Dendritic cell treated with granulocyte-macrophage colony-stimulating factor and Interleukin-4, amounts not matched to agents 40 ng/mL and 50 ng/mL, for 4 days (primary cell): ENCODE measurements around the gene CENPQ.
"Not testable (repeated sequence)": the region's sequence is repeated elsewhere in the genome, so short reads cannot be mapped to it uniquely, and the experiment has no call there.

Experiments
- H3K27ac Mint-ChIP-seq: one replicate; pipeline ENCODE4 v1.8.0; 2022; ENCODE audit warnings: mild to moderate bottlenecking, mixed read lengths
- H3K27me3 Mint-ChIP-seq: one replicate; pipeline ENCODE4 v1.8.0; 2022; ENCODE audit warnings: mild to moderate bottlenecking, mixed read lengths
- H3K36me3 Mint-ChIP-seq: one replicate; pipeline ENCODE4 v1.8.0; 2022; ENCODE audit warnings: low read depth, mixed read lengths
- H3K4me1 Mint-ChIP-seq: one replicate; pipeline ENCODE4 v1.8.0; 2022; ENCODE audit warnings: low read depth, mixed read lengths
- H3K4me3 Mint-ChIP-seq: one replicate; pipeline ENCODE4 v1.8.0; 2022; ENCODE audit warnings: mild to moderate bottlenecking, moderate library complexity, mixed read lengths
- H3K9me3 Mint-ChIP-seq: one replicate; pipeline ENCODE4 v1.8.0; 2022; ENCODE audit warnings: mixed read lengths
- intact Hi-C: fragments of 100-400 bp; cut with micrococcal nuclease; formaldehyde crosslinking; loops from one replicate; pipeline ENCODE4 v1.15.0; 2022

Gene CENPQ

GRCh38 chr6:49476564-49476963 lies 13.4 kb downstream of the CENPQ start:
- intact Hi-C loops, H3K9me3 Mint-ChIP-seq, H3K27me3 Mint-ChIP-seq, H3K4me1 Mint-ChIP-seq, H3K27ac Mint-ChIP-seq, H3K4me3 Mint-ChIP-seq: not testable (repeated sequence)
- H3K36me3 Mint-ChIP-seq: peaks cover 43% of the 10 kb centered on the region

DNA sequence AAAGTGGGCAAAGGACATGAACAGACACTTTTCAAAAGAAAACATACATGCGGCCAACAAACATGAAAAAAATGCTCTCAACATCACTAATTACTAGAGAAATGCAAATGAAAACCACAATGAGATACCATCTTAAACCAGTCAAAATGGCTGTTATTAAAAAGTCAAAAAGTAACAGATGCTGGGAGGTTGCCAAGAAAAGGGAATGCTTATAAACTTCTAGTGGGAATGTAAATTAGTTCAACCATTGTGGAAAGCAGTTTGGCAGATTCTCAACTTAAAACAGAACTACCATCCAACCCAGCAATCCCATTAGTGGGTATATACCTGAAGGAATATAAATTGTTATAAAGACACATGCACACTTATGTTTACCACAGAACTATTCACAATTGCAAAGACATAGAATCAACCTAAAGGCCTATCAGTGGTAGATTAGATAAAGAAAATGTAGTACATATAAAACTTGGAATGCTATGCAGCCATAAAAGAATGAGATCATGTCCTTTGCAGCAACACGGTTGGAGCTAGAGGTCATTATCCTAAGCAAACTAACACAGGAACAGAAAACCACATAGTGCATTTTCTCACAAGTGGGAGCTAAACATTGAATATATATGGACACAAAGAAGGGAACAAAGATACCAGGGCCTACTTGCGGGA lies 16.3 kb downstream of the CENPQ start:
- intact Hi-C loops: no loop called here
- no peaks in the 10 kb centered on the region for H3K27me3 Mint-ChIP-seq
- no peaks in the 10 kb centered on the region for H3K4me1 Mint-ChIP-seq
- no peaks in the 10 kb centered on the region for H3K9me3 Mint-ChIP-seq
- H3K27ac Mint-ChIP-seq: no peak overlapping the region
- no peak overlapping the region for H3K4me3 Mint-ChIP-seq
- H3K36me3 Mint-ChIP-seq: peaks cover 34% of the 10 kb centered on the region

DNA sequence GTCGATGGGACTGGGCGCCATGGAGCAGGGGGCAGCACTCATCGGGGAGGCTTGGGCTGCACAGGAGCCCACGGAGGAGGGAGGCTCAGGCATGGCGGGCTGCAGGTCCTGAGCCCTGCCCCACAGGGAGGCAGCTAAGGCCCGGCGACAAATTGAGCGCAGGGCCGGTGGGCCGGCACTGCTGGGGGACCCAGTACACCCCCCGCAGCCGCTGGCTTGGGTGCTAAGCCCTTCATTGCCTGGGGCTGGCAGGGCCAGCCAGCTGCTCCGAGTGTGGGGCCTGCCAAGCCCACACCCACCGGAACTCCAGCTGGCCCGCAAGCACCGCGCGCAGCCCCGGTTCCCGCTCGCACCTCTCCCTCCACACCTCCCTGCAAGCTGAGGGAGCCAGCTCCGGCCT lies 18.7 kb downstream of the CENPQ start:
- H3K4me1 Mint-ChIP-seq, H3K9me3 Mint-ChIP-seq, H3K27me3 Mint-ChIP-seq, H3K27ac Mint-ChIP-seq, H3K4me3 Mint-ChIP-seq, intact Hi-C loops: not testable (repeated sequence)
- H3K36me3 Mint-ChIP-seq: peaks cover 30% of the 10 kb centered on the region

GRCh38 chr6:49483380-49483779 lies 20.2 kb downstream of the CENPQ start:
- H3K27ac Mint-ChIP-seq, intact Hi-C loops, H3K9me3 Mint-ChIP-seq, H3K27me3 Mint-ChIP-seq, H3K4me1 Mint-ChIP-seq, H3K4me3 Mint-ChIP-seq: not testable (repeated sequence)
- peaks cover 38% of the 10 kb centered on the region for H3K36me3 Mint-ChIP-seq

- Mint-ChIP-seq H3K4me1 (no peaks in the 10 kb centered on the region), H3K27ac (no peak overlapping the region), H3K4me3 (no peak overlapping the region), H3K36me3 (peaks cover 30% of the 10 kb centered on the region), H3K27me3 (no peaks in the 10 kb centered on the region), H3K9me3 (no peaks in the 10 kb centered on the region)
- intact Hi-C loops: no loop called here
These were observed 27.5 kb downstream of the CENPQ start for GRCh38 chr6:49490633-49491032.

- intact Hi-C loops: no loop called here
- H3K27me3 Mint-ChIP-seq: no peaks in the 10 kb centered on the region
- no peaks in the 10 kb centered on the region for H3K9me3 Mint-ChIP-seq
- H3K27ac Mint-ChIP-seq: no peak overlapping the region
- no peaks in the 10 kb centered on the region for H3K4me1 Mint-ChIP-seq
- H3K36me3 Mint-ChIP-seq: no peaks in the 10 kb centered on the region
- H3K4me3 Mint-ChIP-seq: no peak overlapping the region
These were observed 34.1 kb downstream of the CENPQ start for GRCh38 chr6:49497304-49497703.

DNA sequence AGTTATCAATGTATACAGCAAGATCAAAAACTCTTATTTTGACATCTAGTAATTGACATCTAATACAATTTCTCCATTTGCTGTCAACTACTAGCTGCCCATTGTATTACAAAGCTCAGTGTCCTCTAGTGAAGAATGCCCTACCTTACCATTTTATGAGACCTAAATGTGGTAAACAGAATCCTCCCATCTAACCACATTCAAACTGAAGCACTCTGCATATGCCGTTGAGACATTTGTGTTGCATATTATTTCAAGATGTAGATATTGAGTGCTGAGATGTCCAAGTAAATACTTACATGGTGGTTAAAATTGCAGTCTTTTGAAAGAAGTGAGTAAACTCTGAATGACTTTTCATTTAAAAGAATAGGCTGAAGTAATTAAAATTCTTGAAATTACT lies 36.0 kb downstream of the CENPQ start:
- no peak overlapping the region for H3K4me3 Mint-ChIP-seq
- intact Hi-C loops: no loop called here
- H3K27ac Mint-ChIP-seq: no peak overlapping the region
- H3K27me3 Mint-ChIP-seq: no peaks in the 10 kb centered on the region
- H3K36me3 Mint-ChIP-seq: no peaks in the 10 kb centered on the region
- no peaks in the 10 kb centered on the region for H3K9me3 Mint-ChIP-seq
- no peaks in the 10 kb centered on the region for H3K4me1 Mint-ChIP-seq

DNA sequence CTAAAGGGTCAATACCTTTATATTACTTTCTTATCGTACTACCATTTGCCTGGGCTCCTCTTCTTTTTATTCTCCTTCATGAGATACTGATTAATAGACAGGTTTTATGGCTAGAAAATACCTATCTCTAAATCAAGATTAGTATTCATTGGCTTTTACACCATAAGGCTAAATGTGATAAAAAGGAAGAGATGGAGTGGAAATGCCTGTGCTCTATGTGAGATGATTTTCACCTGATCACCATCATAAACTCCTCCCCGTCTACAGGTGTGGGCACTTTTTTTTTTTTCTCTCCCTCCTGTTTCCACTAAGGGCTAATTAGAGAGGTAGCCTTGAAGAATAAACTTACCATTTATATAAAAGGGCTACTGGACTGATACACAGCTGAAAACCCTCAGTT lies 36.5 kb downstream of the CENPQ start, which contains the start of gene GLYATL3:
GLYATL3 (plus strand) TSS at position 301 of the 400 bp plus-strand sequence. CDS start 12,068 bp downstream, outside the sequence.
- no peaks in the 10 kb centered on the region for H3K9me3 Mint-ChIP-seq
- intact Hi-C loops: no loop called here
- no peak within 1 kb of the TSS for H3K27ac Mint-ChIP-seq
- no peaks in the 10 kb centered on the region for H3K36me3 Mint-ChIP-seq
- no peaks in the 10 kb centered on the region for H3K27me3 Mint-ChIP-seq
- H3K4me3 Mint-ChIP-seq: no peak within 1 kb of the TSS
- no peaks in the 10 kb centered on the region for H3K4me1 Mint-ChIP-seq

DNA sequence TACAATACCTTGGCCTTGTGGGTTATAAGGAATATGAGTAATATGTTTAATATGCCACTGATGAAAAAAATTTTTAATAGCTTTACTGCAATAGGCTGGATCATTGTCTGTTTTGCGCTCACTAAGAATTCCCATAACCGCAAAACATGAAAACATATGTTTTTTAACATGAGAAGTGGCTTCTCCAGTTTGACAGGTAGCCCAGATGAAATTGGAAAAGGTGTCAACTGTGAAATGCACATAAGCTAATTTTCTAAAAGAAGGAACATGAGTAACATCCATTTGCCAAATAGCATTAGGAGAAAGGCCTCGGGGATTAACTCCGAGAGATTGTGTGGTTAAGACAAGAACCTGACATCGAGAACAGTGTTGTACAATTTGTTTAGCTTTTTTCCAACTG lies 41.5 kb downstream of the CENPQ start:
- Mint-ChIP-seq H3K36me3 (no peaks in the 10 kb centered on the region), H3K4me1 (no peaks in the 10 kb centered on the region), H3K27ac (no peak overlapping the region), H3K9me3 (peaks cover 7% of the 10 kb centered on the region), H3K4me3 (no peak overlapping the region), H3K27me3 (no peaks in the 10 kb centered on the region)
- intact Hi-C loops: no loop called here

DNA sequence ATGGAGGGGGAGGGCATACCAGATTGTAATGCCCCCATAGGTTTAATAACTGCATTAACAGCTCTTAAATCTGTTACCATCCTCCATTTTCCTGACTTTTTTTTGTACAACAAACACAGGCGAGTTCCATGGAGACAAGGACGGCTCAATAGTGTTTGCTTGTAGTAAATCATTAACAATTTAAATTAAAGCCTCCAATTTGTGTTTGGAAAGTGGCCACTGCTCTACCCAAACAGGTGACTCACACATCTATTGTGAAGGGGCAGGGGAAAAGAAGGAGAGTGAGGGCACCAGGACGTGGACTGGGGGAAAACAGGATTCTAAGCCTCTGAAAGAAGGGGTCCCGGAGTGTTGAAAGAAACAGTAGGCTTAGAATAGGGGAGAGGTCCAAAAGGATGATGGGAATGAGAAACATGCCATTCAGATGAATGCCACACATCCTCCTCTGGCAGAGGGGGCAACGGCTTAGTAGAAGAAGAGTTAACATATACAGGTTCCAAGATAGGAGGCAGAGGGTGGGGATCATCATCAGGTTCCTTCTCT lies 43.5 kb downstream of the CENPQ start:
- Mint-ChIP-seq H3K9me3 (peaks cover 7% of the 10 kb centered on the region), H3K36me3 (no peaks in the 10 kb centered on the region), H3K27me3 (no peaks in the 10 kb centered on the region), H3K27ac (no peak overlapping the region), H3K4me3 (no peak overlapping the region), H3K4me1 (no peaks in the 10 kb centered on the region)
- intact Hi-C loops: no loop called here

GRCh38 chr6:49509342-49509741 lies 46.2 kb downstream of the CENPQ start:
- Mint-ChIP-seq H3K4me3 (no peak overlapping the region), H3K27ac (no peak overlapping the region), H3K27me3 (no peaks in the 10 kb centered on the region), H3K4me1 (no peaks in the 10 kb centered on the region), H3K36me3 (no peaks in the 10 kb centered on the region), H3K9me3 (peaks cover 7% of the 10 kb centered on the region)
- intact Hi-C loops: no loop called here

- H3K27ac Mint-ChIP-seq: no peak overlapping the region
- H3K4me3 Mint-ChIP-seq: no peak overlapping the region
- intact Hi-C loops: no loop called here
- H3K9me3 Mint-ChIP-seq: no peaks in the 10 kb centered on the region
- H3K27me3 Mint-ChIP-seq: peaks cover 6% of the 10 kb centered on the region
- no peaks in the 10 kb centered on the region for H3K4me1 Mint-ChIP-seq
- H3K36me3 Mint-ChIP-seq: no peaks in the 10 kb centered on the region
These were observed 50.2 kb downstream of the CENPQ start for GRCh38 chr6:49513153-49513989.

DNA sequence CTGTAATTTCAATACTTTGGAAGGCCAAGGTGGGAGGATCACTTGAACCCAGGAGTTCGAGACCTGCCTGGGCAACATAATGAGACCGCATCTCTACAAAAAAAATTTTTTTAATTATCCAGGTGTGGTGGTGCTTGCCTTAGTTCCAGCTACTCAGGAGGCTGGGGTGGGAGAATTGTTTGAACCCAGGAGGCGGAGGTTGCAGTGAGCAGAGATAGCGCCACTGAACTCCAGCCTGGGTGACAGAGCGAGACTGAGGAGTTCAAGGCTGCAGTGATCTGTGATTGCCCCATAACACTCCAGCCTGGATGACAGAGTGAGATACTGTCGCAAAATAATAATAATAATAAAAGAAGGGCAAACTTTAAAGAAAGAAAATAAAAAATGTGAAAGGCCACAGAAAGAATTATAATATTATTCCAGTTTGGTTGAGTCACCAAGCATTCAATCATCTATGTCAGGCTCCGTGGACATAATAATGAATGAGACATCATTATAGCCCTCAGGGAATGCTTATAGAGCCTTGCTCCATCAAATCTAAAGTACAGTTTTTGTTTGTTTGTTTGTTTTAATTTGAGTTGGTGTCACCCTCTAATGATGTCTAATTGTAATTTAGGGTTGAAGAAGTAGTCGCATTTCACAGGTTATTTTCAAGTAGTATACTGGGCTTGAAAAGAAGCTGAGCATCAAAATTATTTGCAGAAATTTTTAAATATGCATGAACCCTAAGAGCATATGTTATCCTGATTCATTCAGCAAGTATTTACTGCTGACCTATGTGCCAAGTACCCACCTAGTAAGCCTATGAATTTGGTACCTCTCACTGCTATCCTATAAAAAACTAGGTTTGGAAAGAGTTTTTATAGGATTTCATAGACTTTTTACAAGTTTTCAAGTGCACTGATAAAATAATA lies 51.7 kb downstream of the CENPQ start:
- Mint-ChIP-seq H3K9me3 (no peaks in the 10 kb centered on the region), H3K36me3 (no peaks in the 10 kb centered on the region), H3K27me3 (peaks cover 6% of the 10 kb centered on the region), H3K4me1 (no peaks in the 10 kb centered on the region), H3K27ac (no peak overlapping the region), H3K4me3 (no peak overlapping the region)
- intact Hi-C loops: no loop called here
